Activated T-cell treated with anti-CD3 and anti-CD28 coated beads for 1 hour (primary cell): ENCODE data around the gene RBP5.
A peak's percentile ranks its signal among the peaks of the same experiment; 100 is the strongest.

Source experiments
- DNase-seq: peaks from one replicate; pipeline ENCODE4 v3.0.0-alpha.2; 2020; ENCODE audit warnings: low read depth

RBP5 gene

GRCh38 chr12:7145671-7146070, 17.0 kb upstream of the RBP5 start:
- DNase-seq: no peak

DNA sequence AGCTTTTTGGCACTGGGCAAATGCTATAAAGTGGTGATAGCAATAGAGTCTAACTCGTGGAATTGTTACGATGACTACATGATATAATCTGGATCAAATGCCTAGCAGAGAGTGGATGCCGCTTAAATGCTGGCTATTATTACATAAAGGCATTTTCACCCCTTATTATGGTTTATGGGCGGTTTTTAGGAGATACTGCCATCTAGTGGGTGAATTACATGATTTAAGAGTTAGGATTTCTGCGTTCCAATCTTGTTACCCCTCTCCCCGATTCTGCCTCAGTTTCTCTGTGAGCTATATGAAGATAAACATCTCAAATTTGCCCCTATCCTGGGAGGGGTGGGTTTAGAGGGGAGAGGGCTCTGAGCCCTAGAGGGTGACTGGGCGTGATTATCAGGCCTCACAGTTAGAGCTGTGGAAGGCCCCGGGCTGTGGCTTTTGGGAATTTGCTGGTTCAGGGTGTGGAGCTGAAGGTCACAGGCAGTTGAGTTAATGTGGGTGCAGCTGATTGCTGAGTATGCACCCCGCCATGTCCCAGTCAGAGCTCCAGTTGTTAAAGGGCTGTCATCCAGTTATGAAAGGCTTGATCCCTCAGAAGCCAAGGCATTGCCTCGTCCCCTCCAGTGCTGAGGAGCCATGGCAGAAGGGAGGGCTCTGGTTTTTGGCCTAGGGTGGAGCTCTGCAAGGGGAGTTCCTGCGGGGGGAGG, 15.9 kb upstream of the RBP5 start:
- no peak for DNase-seq

DNA sequence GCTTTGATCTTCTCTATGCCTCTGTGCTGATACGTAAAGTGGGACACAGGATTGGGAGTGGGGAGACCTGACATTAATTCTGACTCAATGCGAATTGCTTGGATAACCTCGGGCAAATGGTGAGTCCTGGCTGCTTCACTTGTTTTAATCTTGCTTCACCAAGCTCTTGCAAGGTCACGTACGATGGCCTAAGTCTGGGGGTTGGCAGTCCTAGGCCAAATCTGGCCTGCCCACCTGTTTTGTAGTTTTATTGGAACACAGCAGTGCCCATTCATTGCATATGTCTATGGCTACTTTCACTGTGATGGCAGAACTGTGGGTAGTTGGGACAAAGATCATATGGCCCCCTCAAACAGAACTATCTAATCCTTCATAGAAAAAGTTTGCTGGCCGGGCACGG, 14.9 kb upstream of the RBP5 start:
- no peak for DNase-seq

- DNase-seq: no peak
Observed at GRCh38 chr12:7142809-7143465, 14.2 kb upstream of the RBP5 start.

GRCh38 chr12:7142056-7142644, 13.5 kb upstream of the RBP5 start:
- DNase-seq: peak; percentile 49

- no peak for DNase-seq
Observed at GRCh38 chr12:7141351-7142005, 12.8 kb upstream of the RBP5 start.

DNA sequence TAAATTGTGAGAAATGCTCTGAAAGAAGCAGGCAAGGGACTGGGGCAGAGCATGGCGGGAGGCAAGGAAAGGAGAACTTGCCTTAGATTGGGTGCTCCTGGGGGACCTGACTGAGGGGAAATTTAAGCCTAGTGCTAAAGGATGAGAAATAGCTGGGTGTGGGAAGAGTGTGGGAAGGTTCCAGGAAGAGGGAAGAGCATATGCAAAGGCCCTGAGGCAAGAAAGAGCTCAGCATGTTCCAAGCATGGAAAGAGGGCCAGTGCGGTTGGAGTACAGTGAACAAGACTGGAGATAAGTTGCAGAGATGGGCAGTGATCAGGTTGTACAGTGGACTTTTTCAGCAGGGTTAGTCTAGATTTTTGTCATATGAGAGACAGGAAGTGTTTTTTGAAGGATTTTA, 10.5 kb upstream of the RBP5 start:
- DNase-seq: no peak

DNA sequence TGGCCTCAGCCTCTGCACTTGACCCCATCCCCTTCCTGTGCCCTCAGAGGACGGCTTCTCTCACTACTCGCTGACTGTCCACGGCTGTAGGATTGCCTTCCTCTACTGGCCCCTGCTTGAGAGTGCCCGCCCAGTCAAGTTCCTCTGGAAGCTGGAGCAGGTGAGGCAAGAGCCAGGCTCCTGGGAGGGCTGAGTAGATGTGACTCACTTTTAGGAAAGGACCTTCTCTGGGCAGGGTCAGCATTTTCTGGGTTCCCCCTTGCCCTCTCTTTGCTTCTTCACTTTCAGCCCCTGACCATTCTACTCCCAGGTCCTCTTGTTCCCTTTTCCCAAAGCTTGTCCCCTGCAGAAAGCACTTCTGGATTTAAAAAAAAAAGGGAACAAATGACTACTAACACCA, 9.2 kb upstream of the RBP5 start:
- no peak for DNase-seq

DNA sequence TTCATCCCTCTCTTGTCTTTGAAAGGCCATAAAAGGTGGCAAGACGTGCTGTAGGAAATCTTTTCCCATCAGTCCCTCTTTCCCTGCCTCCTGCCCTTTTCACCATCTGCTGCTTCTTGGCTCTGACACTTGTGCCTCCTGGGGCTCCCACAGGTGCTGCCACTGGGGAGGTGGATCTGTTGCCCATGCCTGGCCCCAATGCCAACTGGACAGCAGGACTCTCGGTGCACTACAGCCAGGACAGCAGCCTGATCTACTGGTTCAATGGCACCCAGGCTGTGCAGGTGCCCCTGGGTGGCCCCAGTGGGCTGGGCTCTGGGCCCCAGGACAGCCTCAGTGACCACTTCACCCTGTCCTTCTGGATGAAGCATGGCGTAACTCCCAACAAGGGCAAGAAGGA, 8.0 kb upstream of the RBP5 start:
- DNase-seq: no peak

GRCh38 chr12:7136071-7136470, 7.4 kb upstream of the RBP5 start:
- no peak for DNase-seq

DNA sequence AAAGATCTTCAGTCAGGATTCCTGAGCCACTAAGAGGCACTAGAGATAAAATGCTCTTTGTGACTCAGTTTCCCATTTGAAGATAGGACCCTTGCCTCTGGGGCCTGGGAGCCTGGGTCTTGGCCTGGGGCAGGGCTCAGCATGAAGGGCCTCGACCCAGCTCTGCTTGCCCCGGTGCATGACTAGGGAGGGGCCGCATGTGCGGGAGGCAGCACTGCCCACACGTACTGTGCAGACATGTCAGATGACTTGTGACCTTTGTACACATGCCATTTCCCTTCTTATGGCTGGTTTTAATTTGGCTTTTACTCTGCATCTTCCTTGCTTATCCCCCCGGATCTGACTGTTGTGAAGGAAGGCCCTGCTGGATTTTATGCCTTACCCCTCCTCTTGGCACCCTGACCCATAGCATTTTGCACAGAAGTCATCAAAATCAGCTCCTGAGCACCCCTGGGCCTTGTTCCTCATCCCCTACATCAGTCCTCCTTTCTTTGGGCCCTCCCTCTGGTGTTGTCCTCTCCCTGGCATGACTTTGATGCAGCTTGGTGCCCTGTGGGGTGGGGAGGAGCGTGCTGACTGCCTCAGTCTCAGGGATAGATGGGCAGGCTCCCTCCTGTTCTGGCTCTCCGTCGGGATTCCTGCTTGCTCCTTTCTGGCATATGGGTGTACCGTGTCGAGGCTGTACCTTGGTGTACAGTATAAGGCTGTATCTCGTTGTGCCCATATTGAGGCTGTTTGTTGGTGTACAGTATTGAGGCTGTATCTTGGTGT, 5.9 kb upstream of the RBP5 start:
- no peak for DNase-seq

DNA sequence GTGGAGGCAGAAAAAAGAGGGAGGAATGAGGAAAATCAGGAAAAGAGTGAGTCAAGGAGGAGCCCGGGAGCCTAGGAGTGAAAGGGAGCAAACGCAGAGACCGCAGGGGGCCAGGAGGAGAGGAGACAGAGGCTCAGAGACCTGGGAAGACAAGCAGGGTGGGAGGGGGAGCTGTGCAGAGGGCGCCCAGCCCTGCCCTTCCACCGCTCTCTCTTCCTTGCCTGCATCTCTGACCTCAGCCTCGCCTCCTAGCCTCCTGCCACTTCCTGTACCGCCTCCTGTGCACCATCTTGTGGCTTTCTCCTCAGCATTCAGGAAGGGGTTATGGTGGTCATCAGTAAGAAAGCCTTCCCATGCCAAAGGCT, 2.8 kb upstream of the RBP5 start:
- no peak for DNase-seq

- DNase-seq: peak; percentile 26
Observed at GRCh38 chr12:7130701-7131501, 2.2 kb upstream of the RBP5 start.

- peak; percentile 80 for DNase-seq
Observed at GRCh38 chr12:7129872-7130691, 1.4 kb upstream of the RBP5 start, which contains the start of gene CLSTN3. Gene CLSTN3, plus strand, starts transcription at chr12:7130371. Its CDS starts 278 bp downstream, at chr12:7130649.

GRCh38 chr12:7129287-7129871, 690 bp upstream of the RBP5 start:
- no peak for DNase-seq

- DNase-seq: no peak
Observed at GRCh38 chr12:7127916-7128626, 618 bp downstream of the RBP5 start.

DNA sequence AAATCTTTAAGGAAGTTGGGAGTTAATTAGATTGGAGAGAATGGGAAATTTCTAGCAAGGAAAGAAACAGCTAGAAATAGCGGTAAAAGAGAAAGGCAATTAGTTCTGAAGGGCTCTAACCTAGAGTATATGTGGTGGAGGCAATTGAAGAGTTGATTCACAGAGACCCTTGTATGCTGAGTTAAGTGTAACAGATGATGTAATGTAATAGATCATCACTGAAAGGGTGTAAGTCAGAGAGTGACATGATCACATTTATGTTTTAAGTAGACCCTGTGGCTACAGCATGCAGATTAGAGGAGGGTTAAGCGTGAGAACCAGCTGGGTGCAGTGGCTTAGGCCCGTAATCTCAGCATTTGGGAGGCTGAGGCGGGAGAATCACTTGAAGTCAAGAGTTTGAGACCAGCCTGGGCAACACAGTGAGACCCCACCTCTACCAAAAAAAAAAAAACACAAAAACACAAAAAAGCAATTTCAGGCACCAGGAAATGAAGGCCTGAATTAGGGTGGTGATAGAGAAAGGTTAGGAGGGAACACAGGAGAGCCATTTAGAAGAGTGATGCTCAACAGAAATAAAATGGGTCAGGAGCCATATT, 3.0 kb downstream of the RBP5 start:
- no peak for DNase-seq

GRCh38 chr12:7123806-7124522, 4.7 kb downstream of the RBP5 start:
- no peak for DNase-seq
